K562 (cell line): ENCODE data around the gene PDE6B. TPM values are rescaled to one million over a fixed set of nuclear protein-coding genes. Genes with fewer than 3 reads are reported as not detected.

ENCODE experiments used
- ATAC-seq: fragments of 200-7000 bp; cut with Tn5 transposase; 3 replicates; pipeline ENCODE4 v1.9.1; 2020; ENCODE audit warnings: moderate library complexity
- BruUV-seq: library from RNA; stranded (reverse); fragments of 400-500 nt; replicated peaks from 2 replicates; lab custom pipeline; 2021; lab: Mats Ljungman, UMichigan
- CTCF ChIA-PET: fragments of 300-600 bp; formaldehyde crosslinking; extraction: SDS; loops from one replicate; lab custom pipeline; 2021; ENCODE audit warnings: low intra/inter-chr PET ratio; lab: Yijun Ruan, JAX
- POLR2A ChIA-PET: fragments of 300-600, 350-650 bp; sonication (Branson Sonifier 250); formaldehyde crosslinking; extraction: SDS; loops from one replicate; lab custom pipeline; 2021; ENCODE audit warnings: antibody characterized with exemption, inconsistent platforms; lab: Yijun Ruan, JAX
- DNase-seq, 4 experiments: peaks; one replicate each; pipeline versions ENCODE4 v3.0.0 to v3.0.0-alpha.2; 2011 to 2018; ENCODE audit warnings: low spot score in 3 of 4, mixed read lengths in 3 of 4; ENCODE audit errors: extremely low read depth in 1 of 4
- FAIRE-seq: peaks from 2 replicates; lab custom pipeline; 2011; peaks lifted over from hg19 to GRCh38; lab: Jason Lieb, UNC
- H2AFZ ChIP-seq: 2 replicates; pipeline ENCODE4 v1.6.0; 2011; ENCODE audit warnings: low read depth, low read length, control low read depth, inconsistent platforms
- H3K27ac ChIP-seq: fragments of 200-600 bp; 3 replicates; pipeline ENCODE4 v1.8.0; 2011; ENCODE audit warnings: low read depth, mild to moderate bottlenecking, control low read depth, inconsistent platforms, low read length, moderate library complexity, mixed read lengths; ENCODE audit errors: extremely low read depth
- H3K27me3 ChIP-seq, 2 experiments: fragments of 300-600 bp in 1 of 2; 2 replicates in 1 of 2; 3 replicates in 1 of 2; pipeline versions ENCODE4 v1.6.0 to v1.8.0; 2011; ENCODE audit warnings: inconsistent platforms in 2 of 2, low read length in 2 of 2, mild to moderate bottlenecking in 1 of 2, mixed read lengths in 1 of 2, moderate library complexity in 1 of 2; ENCODE audit not compliant: control insufficient read depth in 2 of 2, insufficient read depth in 2 of 2
- H3K36me3 ChIP-seq: fragments of 300-600 bp; 3 replicates; pipeline ENCODE4 v1.8.0; 2011; ENCODE audit warnings: mild to moderate bottlenecking, low read length, inconsistent platforms; ENCODE audit not compliant: control insufficient read depth, insufficient read depth
- H3K4me1 ChIP-seq, 2 experiments: fragments of 200-600 bp in 1 of 2; replicated peaks in 1 of 2; 2 replicates in 1 of 2; 3 replicates in 1 of 2; pipeline versions ENCODE4 v1.5.1 to v1.8.0; 2011; ENCODE audit warnings: inconsistent platforms in 2 of 2, low read length in 2 of 2, mild to moderate bottlenecking in 1 of 2, mixed read lengths in 1 of 2, moderate library complexity in 1 of 2; ENCODE audit not compliant: control insufficient read depth in 2 of 2, insufficient read depth in 2 of 2
- H3K4me2 ChIP-seq: 2 replicates; pipeline ENCODE4 v1.6.1; 2011; ENCODE audit warnings: low read length, control low read depth, inconsistent platforms, mixed read lengths; ENCODE audit not compliant: insufficient read depth
- H3K4me3 ChIP-seq: fragments of 200-600 bp; sonication (generic), shearing (Covaris generic); 2 replicates; pipeline ENCODE4 v1.5.1; 2016; ENCODE audit warnings: control low read depth, inconsistent platforms
- H3K79me2 ChIP-seq: fragments of 200-600 bp; 3 replicates; pipeline ENCODE4 v1.8.0; 2011; ENCODE audit warnings: low read length, inconsistent platforms; ENCODE audit not compliant: control insufficient read depth, insufficient read depth
- H3K9ac ChIP-seq, 2 experiments: 2 replicates each; pipeline versions ENCODE4 v1.6.0 to v1.6.1; 2011; ENCODE audit warnings: low read depth in 2 of 2, low read length in 2 of 2, control low read depth in 1 of 2, inconsistent platforms in 1 of 2, mild to moderate bottlenecking in 1 of 2, mixed read lengths in 1 of 2; ENCODE audit not compliant: insufficient read depth in 1 of 2
- H3K9me1 ChIP-seq: one replicate; pipeline ENCODE4 v1.6.0; 2011; ENCODE audit warnings: inconsistent platforms, mild to moderate bottlenecking, low read length, moderate library complexity; ENCODE audit not compliant: control insufficient read depth, insufficient read depth
- H3K9me3 ChIP-seq: replicated peaks from 2 replicates; pipeline ENCODE4 v1.5.1; 2011; ENCODE audit warnings: low read depth, low read length, inconsistent platforms; ENCODE audit not compliant: control insufficient read depth, insufficient read depth
- H4K20me1 ChIP-seq: replicated peaks from 2 replicates; pipeline ENCODE4 v1.6.1; 2011; ENCODE audit warnings: low read length, inconsistent platforms, mixed read lengths; ENCODE audit not compliant: control insufficient read depth, insufficient read depth
- ARHGAP35 ChIP-seq: fragments of 450-650 bp; IDR thresholded peaks from 2 replicates; pipeline ENCODE4 v1.6.1; 2018; ENCODE audit not compliant: partially characterized antibody
- FOXA1 ChIP-seq: fragments of 450-650 bp; IDR thresholded peaks from 2 replicates; pipeline ENCODE4 v1.6.1; 2016; ENCODE audit warnings: mild to moderate bottlenecking, borderline replicate concordance
- FOXA3 ChIP-seq, 2 experiments: fragments of 450-650 bp in 1 of 2; sonication (generic) in 1 of 2; formaldehyde crosslinking; IDR thresholded peaks in 1 of 2; conservative IDR thresholded peaks in 1 of 2; 2 replicates each; pipeline versions ENCODE4 v1.4.0 to v1.8.0; 2020 to 2022; ENCODE audit warnings: mild to moderate bottlenecking in 2 of 2, missing genetic modification reagents in 1 of 2
- IRF9 ChIP-seq: fragments of 450-650 bp; IDR thresholded peaks from 2 replicates; pipeline ENCODE4 v1.6.1; 2016; ENCODE audit warnings: missing biosample characterization, missing genetic modification characterization
- MEIS2 ChIP-seq: fragments of 450-650 bp; IDR thresholded peaks from 2 replicates; pipeline ENCODE4 v1.6.1; 2014; ENCODE audit warnings: mild to moderate bottlenecking; ENCODE audit not compliant: partially characterized antibody
- MNT ChIP-seq, 2 experiments: fragments of 450-650 bp; conservative IDR thresholded peaks; 2 replicates each; pipeline ENCODE4 v1.6.1; 2017; ENCODE audit warnings: mild to moderate bottlenecking in 2 of 2, moderate library complexity in 2 of 2
- PHB ChIP-seq: fragments of 250-450 bp; sonication (Bioruptor Pico); IDR thresholded peaks from 2 replicates; pipeline ENCODE4 v1.5.0; 2021
- SMAD1 ChIP-seq: fragments of 150-350 bp; IDR thresholded peaks from 2 replicates; pipeline ENCODE4 v1.6.1; 2014; ENCODE audit warnings: low read length, low read depth; ENCODE audit not compliant: partially characterized antibody
- WGBS: fragments of 100-300 bp; shearing (Covaris generic); methylation state at CpG from one replicate; pipeline ENCODE4 v1.1.6; 2016; ENCODE audit warnings: low coverage, mixed read lengths; ENCODE audit not compliant: insufficient coverage; ENCODE audit errors: missing lambda C conversion rate; 5-methylcytosine and 5-hydroxymethylcytosine counted together
- in situ Hi-C: fragments of 300-500 bp; cut with MboI; formaldehyde crosslinking; loops from 4 replicates; pipeline ENCODE4 v1.15.0; 2018; ENCODE audit warnings: inconsistent platforms, mixed read lengths
- intact Hi-C: fragments of 100-400 bp; cut with micrococcal nuclease; formaldehyde crosslinking; loops from 2 replicates; pipeline ENCODE4 v1.14.2; 2022
- polyA plus RNA-seq, 8 experiments: library from polyadenylated mRNA; depleted of rRNA in 4 of 8; stranded (reverse) in 5 of 8; unstranded in 3 of 8; fragments of >200 nt; fragmentation: Nextera tagmentation in 2 of 8; fragmentation: Illumina TruSeq in 1 of 8; extraction: Ambion mirVana in 2 of 8; extraction: Trizol in 1 of 8; gene quantifications; 2 replicates each; pipeline versions ENCODE4 v1.2.1 to v1.2.3, GENCODE V29; 2011 to 2014; ENCODE audit warnings: inconsistent platforms in 1 of 8, missing spikeins in 1 of 8
- total RNA-seq, 7 experiments: library from RNA; depleted of rRNA in 6 of 7; stranded (reverse); fragments of >200 nt in 6 of 7; fragmentation: Illumina TruSeq in 2 of 7; extraction: Trizol in 2 of 7; gene quantifications; 2 replicates each; pipeline versions ENCODE4 v1.2.1 to v1.2.3, GENCODE V29; 2011 to 2021; ENCODE audit warnings: low replicate concordance in 1 of 7

The PDE6B gene
- total and polyA plus RNA-seq, 9 of the 15 experiments (the other 6 are each of a cell fraction or from before 2014, with no cell fraction given), result 0.04 TPM; not detected in 8

GRCh38 chr4:633406-633805 lies 8.0 kb downstream of the PDE6B start:
- peaks cover 26 to 64% of the 10 kb centered on the region in 2 experiments for H3K27me3 ChIP-seq
- no peak for FAIRE-seq
- TF ChIP-seq FOXA1 (no peak), MNT (conservative IDR thresholded peaks at IDR 0.05) (no peak), FOXA3 (CRISPR knock-in tag; conservative IDR thresholded peaks at IDR 0.05 in 1 of 2, IDR thresholded peaks at IDR 0.05 in 1 of 2) (no peak), SMAD1 (no peak), ARHGAP35 (no peak), IRF9 (tag) (no peak), PHB (CRISPR knock-in tag) (no peak), MEIS2 (no peak)
- H3K4me2 ChIP-seq, result no peak overlapping the region
- H3K9me1 ChIP-seq, result no peaks in the 10 kb centered on the region
- H3K27ac ChIP-seq, result no peak overlapping the region
- ChIA-PET CTCF (no interaction called here), POLR2A (no interaction called here)
- H3K9me3 ChIP-seq, result no peaks in the 10 kb centered on the region; the same call in 1 of the 2 replicates
- no peak for ATAC-seq
- H4K20me1 ChIP-seq, result no peaks in the 10 kb centered on the region
- H3K79me2 ChIP-seq, result no peaks in the 10 kb centered on the region
- in situ Hi-C loops (no loop called here), intact Hi-C loops (no loop called here)
- H3K4me1 ChIP-seq, result peaks cover 0 to 27% of the 10 kb centered on the region in 2 experiments; a peak in 2 of 5 replicates
- no peak overlapping the region for H2AFZ ChIP-seq
- no peak overlapping the region for H3K4me3 ChIP-seq
- no peak overlapping the region for H3K9ac ChIP-seq
- no TSS peak for BruUV-seq
- no peaks in the 10 kb centered on the region for H3K36me3 ChIP-seq
- no peak for DNase-seq
- 2% methylated on average over 8 of the region's 9 CpGs for WGBS
